ENCODE data around the gene IRS1.
"Not testable (repeated sequence)": the region's sequence is repeated elsewhere in the genome, so short reads cannot be mapped to it uniquely, and the experiment has no call there.

Gene IRS1

GRCh38 chr2:226845386-226846116 lies 45.9 kb upstream of the IRS1 start:
- Histone ChIP-seq H3K9ac (peak overlapping the region; percentile 64), H4K20me1 (ENCODE audit: insufficient read depth) (no peaks in the 10 kb centered on the region), H3K27me3 (ENCODE audit: insufficient read depth, low read depth) (no peaks in the 10 kb centered on the region), H2AFZ (ENCODE audit: low read depth) (peak overlapping the region; percentile 52), H3K79me2 (ENCODE audit: insufficient read depth, low read depth) (no peaks in the 10 kb centered on the region), H3K27ac (peak overlapping the region; percentile 79), H3K4me1 (ENCODE audit: low read depth, poor library complexity, severe bottlenecking) (peaks cover 21% of the 10 kb centered on the region), H3K4me3 (IDR thresholded peaks at IDR 0.05; ENCODE audit: insufficient read depth, low read depth, low read length) (no peak overlapping the region), H3K4me2 (peak overlapping the region; percentile 95), H3K36me3 (ENCODE audit: insufficient read depth) (no peaks in the 10 kb centered on the region)
- TF ChIP-seq, protein P1, sequence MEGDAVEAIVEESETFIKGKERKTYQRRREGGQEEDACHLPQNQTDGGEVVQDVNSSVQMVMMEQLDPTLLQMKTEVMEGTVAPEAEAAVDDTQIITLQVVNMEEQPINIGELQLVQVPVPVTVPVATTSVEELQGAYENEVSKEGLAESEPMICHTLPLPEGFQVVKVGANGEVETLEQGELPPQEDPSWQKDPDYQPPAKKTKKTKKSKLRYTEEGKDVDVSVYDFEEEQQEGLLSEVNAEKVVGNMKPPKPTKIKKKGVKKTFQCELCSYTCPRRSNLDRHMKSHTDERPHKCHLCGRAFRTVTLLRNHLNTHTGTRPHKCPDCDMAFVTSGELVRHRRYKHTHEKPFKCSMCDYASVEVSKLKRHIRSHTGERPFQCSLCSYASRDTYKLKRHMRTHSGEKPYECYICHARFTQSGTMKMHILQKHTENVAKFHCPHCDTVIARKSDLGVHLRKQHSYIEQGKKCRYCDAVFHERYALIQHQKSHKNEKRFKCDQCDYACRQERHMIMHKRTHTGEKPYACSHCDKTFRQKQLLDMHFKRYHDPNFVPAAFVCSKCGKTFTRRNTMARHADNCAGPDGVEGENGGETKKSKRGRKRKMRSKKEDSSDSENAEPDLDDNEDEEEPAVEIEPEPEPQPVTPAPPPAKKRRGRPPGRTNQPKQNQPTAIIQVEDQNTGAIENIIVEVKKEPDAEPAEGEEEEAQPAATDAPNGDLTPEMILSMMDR (conservative IDR thresholded peaks at IDR 0.05; ENCODE audit: low read depth, low read length): no peak

- not testable (repeated sequence) for H4K20me1 ChIP-seq (ENCODE audit: insufficient read depth); H2AFZ ChIP-seq (ENCODE audit: low read depth); H3K36me3 ChIP-seq (ENCODE audit: insufficient read depth); H3K27me3 ChIP-seq (ENCODE audit: insufficient read depth, low read depth); H3K4me3 ChIP-seq (IDR thresholded peaks at IDR 0.05; ENCODE audit: insufficient read depth, low read depth, low read length); H3K79me2 ChIP-seq (ENCODE audit: insufficient read depth, low read depth); H3K9ac ChIP-seq; H3K4me2 ChIP-seq; H3K27ac ChIP-seq
- peaks cover 26% of the 10 kb centered on the region for H3K4me1 ChIP-seq (ENCODE audit: low read depth, poor library complexity, severe bottlenecking)
Observed at GRCh38 chr2:226843001-226843400, 43.4 kb upstream of the IRS1 start.

DNA sequence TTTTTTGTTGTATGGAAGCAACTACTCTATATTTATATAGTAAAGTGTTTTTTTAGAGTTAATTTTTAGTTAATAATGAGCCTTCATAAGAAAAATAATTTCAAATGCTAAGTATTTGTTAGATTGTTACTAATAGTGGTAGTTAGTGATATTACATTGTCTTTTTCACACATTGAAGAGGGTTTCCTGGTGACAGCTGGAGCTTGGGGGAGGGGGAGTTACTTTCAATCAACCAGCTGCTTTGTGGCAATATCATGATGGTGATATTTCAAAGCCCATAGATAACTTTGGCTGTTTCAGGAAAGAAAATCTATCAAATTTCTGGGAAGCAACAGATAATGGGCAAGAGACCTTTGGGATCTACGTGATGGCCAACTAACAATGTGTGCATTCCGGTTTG lies 40.3 kb upstream of the IRS1 start:
- Histone ChIP-seq H3K27ac (no peak overlapping the region), H3K36me3 (ENCODE audit: insufficient read depth) (no peaks in the 10 kb centered on the region), H3K4me2 (no peak overlapping the region), H2AFZ (ENCODE audit: low read depth) (no peak overlapping the region), H3K79me2 (ENCODE audit: insufficient read depth, low read depth) (peaks cover 25% of the 10 kb centered on the region), H3K9ac (no peak overlapping the region), H3K4me3 (IDR thresholded peaks at IDR 0.05; ENCODE audit: insufficient read depth, low read depth, low read length) (no peak overlapping the region), H3K4me1 (ENCODE audit: low read depth, poor library complexity, severe bottlenecking) (peaks cover 24% of the 10 kb centered on the region), H4K20me1 (ENCODE audit: insufficient read depth) (no peaks in the 10 kb centered on the region), H3K27me3 (ENCODE audit: insufficient read depth, low read depth) (no peaks in the 10 kb centered on the region)
- TF ChIP-seq, protein P1 (conservative IDR thresholded peaks at IDR 0.05; ENCODE audit: low read depth, low read length): no peak

DNA sequence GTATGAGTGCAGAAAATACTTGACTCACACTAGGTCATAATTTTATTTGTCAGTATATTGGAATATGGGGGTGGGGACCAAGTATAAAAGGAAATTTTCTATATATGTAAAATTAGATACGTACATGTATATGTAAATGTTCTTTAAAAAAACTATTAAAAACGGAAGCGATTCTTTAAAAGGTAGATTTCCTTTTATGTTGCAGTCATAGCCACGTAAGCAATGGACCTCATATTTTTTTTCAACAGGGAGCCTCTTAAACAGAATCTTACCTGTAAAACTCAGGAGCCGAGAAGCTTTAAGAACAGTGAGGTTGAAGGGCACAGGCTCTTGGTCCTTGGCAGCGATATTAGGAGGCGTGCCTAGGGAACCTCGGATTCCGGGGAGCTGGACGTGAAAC lies 39.5 kb upstream of the IRS1 start:
- Histone ChIP-seq H3K4me3 (IDR thresholded peaks at IDR 0.05; ENCODE audit: insufficient read depth, low read depth, low read length) (no peak overlapping the region), H3K9ac (no peak overlapping the region), H3K4me1 (ENCODE audit: low read depth, poor library complexity, severe bottlenecking) (peaks cover 23% of the 10 kb centered on the region), H3K27ac (no peak overlapping the region), H3K79me2 (ENCODE audit: insufficient read depth, low read depth) (peaks cover 33% of the 10 kb centered on the region), H2AFZ (ENCODE audit: low read depth) (no peak overlapping the region), H4K20me1 (ENCODE audit: insufficient read depth) (no peaks in the 10 kb centered on the region), H3K36me3 (ENCODE audit: insufficient read depth) (no peaks in the 10 kb centered on the region), H3K4me2 (no peak overlapping the region), H3K27me3 (ENCODE audit: insufficient read depth, low read depth) (no peaks in the 10 kb centered on the region)
- TF ChIP-seq, protein P1 (conservative IDR thresholded peaks at IDR 0.05; ENCODE audit: low read depth, low read length): no peak

DNA sequence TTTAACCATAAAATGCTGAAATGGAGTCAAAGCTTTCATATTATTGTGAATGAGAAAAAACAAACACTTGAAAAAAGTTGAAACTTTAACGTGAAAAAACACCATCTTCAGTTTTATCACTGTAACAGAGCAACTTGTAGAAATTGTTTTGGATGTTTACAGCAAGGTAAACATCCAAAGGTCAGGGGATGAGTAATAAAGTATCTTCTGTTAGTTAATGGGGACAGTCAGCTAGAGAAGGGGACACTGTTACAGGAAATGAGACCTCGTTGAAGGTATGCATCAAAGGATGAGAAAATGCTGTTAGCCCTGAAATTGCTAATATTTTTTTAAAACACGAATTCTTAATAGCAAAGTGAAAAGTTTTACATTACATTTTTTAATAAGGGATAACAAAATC lies 39.1 kb upstream of the IRS1 start:
- Histone ChIP-seq H3K4me3 (IDR thresholded peaks at IDR 0.05; ENCODE audit: insufficient read depth, low read depth, low read length) (no peak overlapping the region), H3K36me3 (ENCODE audit: insufficient read depth) (no peaks in the 10 kb centered on the region), H3K27me3 (ENCODE audit: insufficient read depth, low read depth) (no peaks in the 10 kb centered on the region), H3K9ac (no peak overlapping the region), H3K27ac (no peak overlapping the region), H3K79me2 (ENCODE audit: insufficient read depth, low read depth) (peaks cover 33% of the 10 kb centered on the region), H2AFZ (ENCODE audit: low read depth) (no peak overlapping the region), H3K4me2 (no peak overlapping the region), H4K20me1 (ENCODE audit: insufficient read depth) (no peaks in the 10 kb centered on the region), H3K4me1 (ENCODE audit: low read depth, poor library complexity, severe bottlenecking) (peaks cover 26% of the 10 kb centered on the region)
- TF ChIP-seq, protein P1 (conservative IDR thresholded peaks at IDR 0.05; ENCODE audit: low read depth, low read length): no peak

All from KMS-11 (cell line).